Fibroblast of lung (primary cell): ENCODE measurements around the gene SORL1.

Experiments
- EZH2 ChIP-seq: IDR thresholded peaks from 2 replicates; pipeline ENCODE4 v1.5.1; 2012; ENCODE audit warnings: low read length, control low read depth, mild to moderate bottlenecking; ENCODE audit errors: missing control alignments
- TF ChIP-seq, protein P1 (sequence below), 2 donors: IDR thresholded peaks in 1 of 2; conservative IDR thresholded peaks in 1 of 2; 1 replicate in 1 of 2; 2 replicates in 1 of 2; pipeline ENCODE4 v1.5.1; 2011 to 2012; ENCODE audit warnings: low read length in 2 of 2, control low read depth in 1 of 2, inconsistent platforms in 1 of 2, low read depth in 1 of 2, mild to moderate bottlenecking in 1 of 2

DNA sequence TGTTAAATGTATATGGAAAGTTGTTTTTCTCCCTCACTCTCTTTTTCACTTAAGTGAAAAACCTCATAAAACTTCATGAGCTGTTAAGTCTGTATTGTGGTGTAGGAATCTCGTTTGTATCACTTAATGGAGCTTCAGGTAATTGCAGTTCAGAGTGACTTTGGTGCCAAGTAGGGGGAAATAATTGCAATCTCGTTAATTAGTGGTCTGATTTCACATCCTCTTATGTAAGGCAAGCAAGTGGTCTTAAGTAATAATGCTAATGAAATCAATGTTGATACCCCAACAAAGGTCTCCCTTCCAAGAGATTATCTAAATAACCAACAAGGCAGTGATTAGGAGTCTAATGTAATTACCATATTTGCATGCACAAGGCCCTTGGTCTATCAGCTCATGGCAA is 174.9 kb downstream of the SORL1 start:
- TF ChIP-seq, protein P1, sequence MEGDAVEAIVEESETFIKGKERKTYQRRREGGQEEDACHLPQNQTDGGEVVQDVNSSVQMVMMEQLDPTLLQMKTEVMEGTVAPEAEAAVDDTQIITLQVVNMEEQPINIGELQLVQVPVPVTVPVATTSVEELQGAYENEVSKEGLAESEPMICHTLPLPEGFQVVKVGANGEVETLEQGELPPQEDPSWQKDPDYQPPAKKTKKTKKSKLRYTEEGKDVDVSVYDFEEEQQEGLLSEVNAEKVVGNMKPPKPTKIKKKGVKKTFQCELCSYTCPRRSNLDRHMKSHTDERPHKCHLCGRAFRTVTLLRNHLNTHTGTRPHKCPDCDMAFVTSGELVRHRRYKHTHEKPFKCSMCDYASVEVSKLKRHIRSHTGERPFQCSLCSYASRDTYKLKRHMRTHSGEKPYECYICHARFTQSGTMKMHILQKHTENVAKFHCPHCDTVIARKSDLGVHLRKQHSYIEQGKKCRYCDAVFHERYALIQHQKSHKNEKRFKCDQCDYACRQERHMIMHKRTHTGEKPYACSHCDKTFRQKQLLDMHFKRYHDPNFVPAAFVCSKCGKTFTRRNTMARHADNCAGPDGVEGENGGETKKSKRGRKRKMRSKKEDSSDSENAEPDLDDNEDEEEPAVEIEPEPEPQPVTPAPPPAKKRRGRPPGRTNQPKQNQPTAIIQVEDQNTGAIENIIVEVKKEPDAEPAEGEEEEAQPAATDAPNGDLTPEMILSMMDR (conservative IDR thresholded peaks at IDR 0.05 in 1 of 2, IDR thresholded peaks at IDR 0.05 in 1 of 2; ENCODE audit: low read depth in 1 of 2, low read length in 2 of 2): no peak
- TF ChIP-seq EZH2: no peak
